ENCODE data around the gene RPP25L.

Gene RPP25L

DNA sequence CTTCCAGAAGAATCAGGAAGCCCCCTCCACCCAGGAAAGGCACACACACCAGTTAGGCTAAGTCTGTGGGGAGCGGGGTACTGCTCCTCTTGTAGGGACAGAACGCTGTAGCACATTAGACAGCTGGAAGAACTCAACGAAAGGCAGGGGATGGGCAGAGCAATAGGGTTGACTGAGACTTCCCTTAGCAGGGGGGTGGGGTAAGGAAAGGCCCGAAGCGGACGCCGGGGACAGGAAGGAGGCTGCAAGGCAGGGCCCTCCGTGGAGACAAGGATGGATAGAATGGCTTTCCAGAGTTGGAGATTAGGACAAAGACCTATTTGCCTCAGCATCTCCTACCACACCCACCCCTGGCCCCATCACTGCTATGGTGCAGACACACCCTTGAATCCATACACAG lies 36.7 kb downstream of the RPP25L start:
- no peak overlapping the region for H3K4me3 ChIP-seq
- H3K9me3 ChIP-seq, result no peaks in the 10 kb centered on the region
- no peak for DNase-seq
- H3K27me3 ChIP-seq, result peaks cover 0 to 73% of the 10 kb centered on the region in 2 donors
- peaks cover 0 to 13% (median 11%) of the 10 kb centered on the region in 4 donors for H3K4me1 ChIP-seq
- no peak overlapping the region for H3K27ac ChIP-seq
- TF ChIP-seq, protein P1, sequence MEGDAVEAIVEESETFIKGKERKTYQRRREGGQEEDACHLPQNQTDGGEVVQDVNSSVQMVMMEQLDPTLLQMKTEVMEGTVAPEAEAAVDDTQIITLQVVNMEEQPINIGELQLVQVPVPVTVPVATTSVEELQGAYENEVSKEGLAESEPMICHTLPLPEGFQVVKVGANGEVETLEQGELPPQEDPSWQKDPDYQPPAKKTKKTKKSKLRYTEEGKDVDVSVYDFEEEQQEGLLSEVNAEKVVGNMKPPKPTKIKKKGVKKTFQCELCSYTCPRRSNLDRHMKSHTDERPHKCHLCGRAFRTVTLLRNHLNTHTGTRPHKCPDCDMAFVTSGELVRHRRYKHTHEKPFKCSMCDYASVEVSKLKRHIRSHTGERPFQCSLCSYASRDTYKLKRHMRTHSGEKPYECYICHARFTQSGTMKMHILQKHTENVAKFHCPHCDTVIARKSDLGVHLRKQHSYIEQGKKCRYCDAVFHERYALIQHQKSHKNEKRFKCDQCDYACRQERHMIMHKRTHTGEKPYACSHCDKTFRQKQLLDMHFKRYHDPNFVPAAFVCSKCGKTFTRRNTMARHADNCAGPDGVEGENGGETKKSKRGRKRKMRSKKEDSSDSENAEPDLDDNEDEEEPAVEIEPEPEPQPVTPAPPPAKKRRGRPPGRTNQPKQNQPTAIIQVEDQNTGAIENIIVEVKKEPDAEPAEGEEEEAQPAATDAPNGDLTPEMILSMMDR (IDR thresholded peaks at IDR 0.05), result no peak
- intact Hi-C loops (cut with DNase I; ENCODE audit: low total_unique reads), result no loop called here
- no peaks in the 10 kb centered on the region for H3K36me3 ChIP-seq

DNA sequence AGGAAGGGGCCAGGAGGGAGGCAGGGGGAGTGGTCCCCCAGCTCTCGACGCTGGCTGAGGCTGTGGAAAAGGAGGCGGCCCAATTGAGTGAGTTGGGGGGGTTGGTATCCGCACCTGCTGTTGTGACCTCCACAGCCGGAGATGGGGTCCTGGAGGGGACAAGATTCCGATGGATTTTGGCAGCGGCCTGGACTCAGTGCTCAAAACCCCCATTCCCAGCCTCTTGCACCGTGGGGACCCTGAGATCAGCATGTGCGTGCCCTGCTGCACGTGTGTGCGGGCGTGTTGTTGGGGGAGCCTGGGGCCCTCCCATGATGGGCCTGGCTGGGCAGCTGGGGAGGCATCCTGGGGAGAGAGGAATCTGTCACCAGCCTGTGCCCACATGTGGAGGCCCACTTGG lies 37.3 kb downstream of the RPP25L start:
- Histone ChIP-seq H3K4me1 (peaks cover 0 to 13% (median 11%) of the 10 kb centered on the region in 4 donors), H3K36me3 (no peaks in the 10 kb centered on the region), H3K9me3 (no peaks in the 10 kb centered on the region), H3K27ac (no peak overlapping the region), H3K27me3 (peaks cover 0 to 70% of the 10 kb centered on the region in 2 donors), H3K4me3 (no peak overlapping the region)
- DNase-seq, result no peak
- intact Hi-C loops (cut with DNase I; ENCODE audit: low total_unique reads), result no loop called here
- TF ChIP-seq, protein P1 (IDR thresholded peaks at IDR 0.05), result no peak

DNA sequence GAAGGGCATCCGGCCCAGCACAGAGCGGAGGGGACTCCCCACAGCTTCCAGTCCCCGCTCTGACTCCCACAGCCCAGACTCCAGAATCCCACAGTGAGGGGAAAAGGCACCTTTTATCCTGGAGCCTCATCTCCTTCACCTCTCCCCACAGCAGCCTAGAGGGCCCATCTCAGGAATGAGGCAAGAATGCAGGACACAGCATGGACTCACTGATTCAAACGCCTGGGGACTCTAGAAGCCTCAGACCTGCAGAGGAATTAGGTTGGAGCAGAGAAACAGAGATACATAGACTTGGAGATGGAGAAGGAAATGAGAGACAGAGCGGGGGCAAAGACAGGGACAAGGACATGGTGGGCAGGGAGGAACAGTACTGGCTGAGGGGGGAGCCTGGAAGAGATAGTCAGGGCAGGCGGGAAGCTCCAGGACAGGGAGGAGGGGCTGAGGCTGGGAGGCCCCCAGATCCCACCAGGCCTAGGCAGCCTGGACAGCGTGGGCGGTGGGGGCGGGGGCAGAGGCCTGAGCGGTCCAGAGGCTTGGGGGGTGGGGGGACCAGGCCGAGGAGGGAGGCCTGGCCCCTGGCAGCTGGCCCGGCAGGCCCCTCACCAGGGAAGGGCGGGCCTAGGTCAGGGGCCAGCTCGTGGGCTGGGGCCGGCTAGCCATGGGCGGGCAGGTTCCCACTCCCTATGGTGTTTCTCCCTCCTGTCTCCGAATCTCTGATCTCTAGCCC lies 38.1 kb downstream of the RPP25L start:
- Histone ChIP-seq H3K36me3 (no peaks in the 10 kb centered on the region), H3K27ac (no peak overlapping the region), H3K27me3 (peaks cover 0 to 67% of the 10 kb centered on the region in 2 donors), H3K9me3 (no peaks in the 10 kb centered on the region), H3K4me1 (peaks cover 0 to 12% (median 11%) of the 10 kb centered on the region in 4 donors), H3K4me3 (no peak overlapping the region)
- no peak for DNase-seq
- TF ChIP-seq, protein P1 (IDR thresholded peaks at IDR 0.05), result no peak
- intact Hi-C loops (cut with DNase I; ENCODE audit: low total_unique reads), result no loop called here

DNA sequence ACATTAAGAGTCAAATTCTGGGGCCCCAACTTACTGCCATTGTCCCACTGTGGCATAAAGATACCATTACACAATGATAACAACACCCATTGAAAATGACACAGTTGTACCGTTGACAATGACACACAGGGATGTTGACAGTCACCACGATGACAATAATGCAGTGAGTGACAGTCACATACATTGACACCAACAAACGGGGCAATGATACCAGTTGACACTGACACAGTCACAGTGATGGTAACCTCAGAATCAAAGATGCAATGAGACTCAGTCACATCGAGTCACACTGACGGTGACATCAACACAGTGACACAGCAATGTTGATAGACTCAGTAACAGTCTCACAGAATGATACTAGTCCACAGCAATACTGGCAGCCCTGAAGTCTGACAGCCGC lies 39.3 kb downstream of the RPP25L start:
- DNase-seq, result no peak
- intact Hi-C loops (cut with DNase I; ENCODE audit: low total_unique reads), result no loop called here
- H3K27ac ChIP-seq, result no peak overlapping the region
- H3K4me1 ChIP-seq, result peaks cover 0 to 3% (median under 1%) of the 10 kb centered on the region in 4 donors
- H3K27me3 ChIP-seq, result peaks cover 0 to 62% of the 10 kb centered on the region in 2 donors
- no peak overlapping the region for H3K4me3 ChIP-seq
- H3K9me3 ChIP-seq, result no peaks in the 10 kb centered on the region
- no peaks in the 10 kb centered on the region for H3K36me3 ChIP-seq
- TF ChIP-seq, protein P1 (IDR thresholded peaks at IDR 0.05), result no peak

DNA sequence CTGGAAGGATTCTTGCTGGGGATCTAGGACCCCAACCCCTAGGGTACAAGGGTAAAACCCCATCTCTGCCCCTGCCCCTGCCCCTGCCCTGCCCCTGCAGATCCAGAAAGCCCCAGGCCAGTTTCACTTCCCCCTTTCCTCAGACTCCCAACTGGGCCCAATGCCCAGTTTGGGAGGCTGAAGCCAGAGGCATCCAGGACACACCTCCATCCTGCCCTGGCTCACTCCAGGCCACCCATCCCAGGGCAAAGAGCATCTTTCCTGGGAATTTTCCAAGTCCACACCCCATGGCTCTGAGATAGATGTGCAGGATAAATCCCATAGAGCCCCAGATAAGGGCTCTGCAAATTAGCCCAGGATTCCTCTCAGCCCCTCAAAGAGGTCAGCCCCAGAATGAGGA lies 39.8 kb downstream of the RPP25L start:
- Histone ChIP-seq H3K36me3 (no peaks in the 10 kb centered on the region), H3K9me3 (no peaks in the 10 kb centered on the region), H3K27me3 (peaks cover 0 to 59% of the 10 kb centered on the region in 2 donors), H3K4me1 (no peaks in the 10 kb centered on the region), H3K27ac (no peak overlapping the region), H3K4me3 (no peak overlapping the region)
- DNase-seq, result no peak
- intact Hi-C loops (cut with DNase I; ENCODE audit: low total_unique reads), result no loop called here
- TF ChIP-seq, protein P1 (IDR thresholded peaks at IDR 0.05), result no peak
